IMR-90 (cell line): ENCODE results near the gene CPNE1.

Experiments
- BHLHE40 ChIP-seq: fragments of 150-350 bp; IDR thresholded peaks from 2 replicates; pipeline ENCODE4 v1.6.1; 2016; ENCODE audit warnings: mild to moderate bottlenecking, low read depth, low read length
- CEBPB ChIP-seq: IDR thresholded peaks from 2 replicates; pipeline ENCODE4 v1.6.1; 2012; ENCODE audit warnings: low read depth, low read length, improper control_type of control experiment
- CHD1 ChIP-seq: IDR thresholded peaks from 2 replicates; pipeline ENCODE4 v1.6.1; 2012; ENCODE audit warnings: low read depth, low read length, improper control_type of control experiment
- FOS ChIP-seq: fragments of 150-350 bp; IDR thresholded peaks from 2 replicates; pipeline ENCODE4 v1.6.1; 2016; ENCODE audit warnings: low read depth, low read length
- MAFK ChIP-seq: IDR thresholded peaks from 2 replicates; pipeline ENCODE4 v1.6.1; 2012; ENCODE audit warnings: low read depth, low read length, improper control_type of control experiment
- MAZ ChIP-seq: IDR thresholded peaks from 2 replicates; pipeline ENCODE4 v1.6.1; 2012; ENCODE audit warnings: low read depth, mild to moderate bottlenecking, low read length, improper control_type of control experiment, moderate library complexity, borderline replicate concordance
- POLR2A ChIP-seq: IDR thresholded peaks from 2 replicates; pipeline ENCODE4 v1.6.1; 2012; ENCODE audit warnings: mild to moderate bottlenecking, low read depth, low read length
- RAD21 ChIP-seq: IDR thresholded peaks from 2 replicates; pipeline ENCODE4 v1.6.1; 2012; ENCODE audit warnings: low read length, improper control_type of control experiment
- RFX5 ChIP-seq: IDR thresholded peaks from 2 replicates; pipeline ENCODE4 v1.8.0; 2012; ENCODE audit warnings: low read depth, mild to moderate bottlenecking, low read length, moderate library complexity
- SMC3 ChIP-seq: fragments of 150-350 bp; IDR thresholded peaks from 2 replicates; pipeline ENCODE4 v1.6.1; 2016; ENCODE audit warnings: low read depth, mild to moderate bottlenecking, antibody characterized with exemption, low read length, moderate library complexity
- TF ChIP-seq, protein P1 (sequence below): conservative IDR thresholded peaks from 2 replicates; pipeline ENCODE4 v1.5.1; 2012; ENCODE audit warnings: mild to moderate bottlenecking, low read depth, low read length, improper control_type of control experiment
- TF ChIP-seq, protein P2 (sequence below): fragments of 150-350 bp; IDR thresholded peaks from 2 replicates; pipeline ENCODE4 v1.6.1; 2017; ENCODE audit warnings: mild to moderate bottlenecking, antibody characterized with exemption, low read length, low read depth

DNA sequence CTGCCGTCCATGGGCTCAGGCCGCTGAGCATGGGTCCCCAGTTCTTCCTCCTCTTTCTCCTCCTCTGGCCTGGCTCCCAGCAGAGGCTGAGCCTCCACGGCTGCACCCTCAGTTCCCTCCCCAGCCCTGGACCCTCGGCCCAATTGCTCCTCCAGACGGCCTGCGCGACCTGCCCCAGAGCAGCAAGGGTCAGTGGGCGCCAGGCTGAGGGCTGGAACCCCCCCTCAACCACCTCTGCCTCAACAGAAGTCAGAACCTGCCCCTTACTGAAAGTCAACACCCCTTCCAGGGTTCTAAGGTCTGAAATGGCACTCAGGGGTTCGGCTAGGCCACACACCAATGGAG is 65.0 kb downstream of the CPNE1 start:
- TF ChIP-seq, protein P1, sequence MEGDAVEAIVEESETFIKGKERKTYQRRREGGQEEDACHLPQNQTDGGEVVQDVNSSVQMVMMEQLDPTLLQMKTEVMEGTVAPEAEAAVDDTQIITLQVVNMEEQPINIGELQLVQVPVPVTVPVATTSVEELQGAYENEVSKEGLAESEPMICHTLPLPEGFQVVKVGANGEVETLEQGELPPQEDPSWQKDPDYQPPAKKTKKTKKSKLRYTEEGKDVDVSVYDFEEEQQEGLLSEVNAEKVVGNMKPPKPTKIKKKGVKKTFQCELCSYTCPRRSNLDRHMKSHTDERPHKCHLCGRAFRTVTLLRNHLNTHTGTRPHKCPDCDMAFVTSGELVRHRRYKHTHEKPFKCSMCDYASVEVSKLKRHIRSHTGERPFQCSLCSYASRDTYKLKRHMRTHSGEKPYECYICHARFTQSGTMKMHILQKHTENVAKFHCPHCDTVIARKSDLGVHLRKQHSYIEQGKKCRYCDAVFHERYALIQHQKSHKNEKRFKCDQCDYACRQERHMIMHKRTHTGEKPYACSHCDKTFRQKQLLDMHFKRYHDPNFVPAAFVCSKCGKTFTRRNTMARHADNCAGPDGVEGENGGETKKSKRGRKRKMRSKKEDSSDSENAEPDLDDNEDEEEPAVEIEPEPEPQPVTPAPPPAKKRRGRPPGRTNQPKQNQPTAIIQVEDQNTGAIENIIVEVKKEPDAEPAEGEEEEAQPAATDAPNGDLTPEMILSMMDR: no peak
- TF ChIP-seq CEBPB: no peak
- TF ChIP-seq, protein P2, sequence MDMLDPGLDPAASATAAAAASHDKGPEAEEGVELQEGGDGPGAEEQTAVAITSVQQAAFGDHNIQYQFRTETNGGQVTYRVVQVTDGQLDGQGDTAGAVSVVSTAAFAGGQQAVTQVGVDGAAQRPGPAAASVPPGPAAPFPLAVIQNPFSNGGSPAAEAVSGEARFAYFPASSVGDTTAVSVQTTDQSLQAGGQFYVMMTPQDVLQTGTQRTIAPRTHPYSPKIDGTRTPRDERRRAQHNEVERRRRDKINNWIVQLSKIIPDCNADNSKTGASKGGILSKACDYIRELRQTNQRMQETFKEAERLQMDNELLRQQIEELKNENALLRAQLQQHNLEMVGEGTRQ: no peak
- TF ChIP-seq SMC3: no peak
- no peak for TF ChIP-seq MAZ
- no peak for TF ChIP-seq MAFK
- TF ChIP-seq POLR2A: no peak
- no peak for TF ChIP-seq BHLHE40
- no peak for TF ChIP-seq RAD21
- no peak for TF ChIP-seq FOS
- TF ChIP-seq RFX5: no peak
- TF ChIP-seq CHD1: no peak
